ENCODE data around the gene NUDT4B.
"Not testable (repeated sequence)": the region's sequence is repeated elsewhere in the genome, so short reads cannot be mapped to it uniquely, and the experiment has no call there.

- TF ChIP-seq POLR2A, CTCF (IDR thresholded peaks at IDR 0.05): not testable (repeated sequence)
Measured at GRCh38 chr1:148735538-148735937, 13.0 kb upstream of the NUDT4B start.

Data from testis (tissue), 2 donors.